Activated naive CD4-positive, alpha-beta T cell treated with anti-CD3 and anti-CD28 coated beads, Interleukin-2, amount 50 U/mL, for 16 hours (primary cell): ENCODE results near the gene MMADHC.
"Not testable (repeated sequence)": the region's sequence is repeated elsewhere in the genome, so short reads cannot be mapped to it uniquely, and the experiment has no call there.

ENCODE experiments used
- DNase-seq: peaks from one replicate; pipeline ENCODE4 v3.0.0-alpha.2; 2020

Gene MMADHC

GRCh38 chr2:149594411-149594810, 6.8 kb upstream of the MMADHC start:
- no peak for DNase-seq

DNA sequence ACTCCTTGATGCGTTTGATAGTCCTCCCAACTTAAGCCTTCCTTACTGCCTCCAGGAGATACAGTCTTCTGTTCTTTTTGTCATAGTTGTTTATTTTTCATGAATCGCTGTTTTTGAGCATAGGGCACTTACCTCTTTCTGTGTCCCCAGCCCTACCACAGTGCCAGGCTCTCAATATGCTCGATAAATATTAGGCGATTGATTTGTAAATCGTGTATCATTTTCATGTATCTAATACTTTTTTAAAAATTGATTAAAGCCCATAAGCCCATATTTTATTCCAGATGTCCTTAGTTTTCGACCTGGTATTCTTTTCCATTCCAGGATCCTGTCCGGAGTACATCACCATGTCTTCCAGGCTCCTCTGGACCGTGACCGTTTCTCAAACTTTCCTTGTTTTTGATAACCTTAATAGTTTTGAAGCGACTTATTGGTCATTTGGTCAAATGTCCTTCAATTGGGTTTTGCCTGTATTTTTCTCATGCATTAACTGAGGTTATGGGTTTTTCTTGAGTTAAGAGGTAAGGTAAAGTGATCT, 444 bp upstream of the MMADHC start:
- DNase-seq, result no peak

- no peak for DNase-seq
Observed at GRCh38 chr2:149586898-149587219, 716 bp downstream of the MMADHC start.

DNA sequence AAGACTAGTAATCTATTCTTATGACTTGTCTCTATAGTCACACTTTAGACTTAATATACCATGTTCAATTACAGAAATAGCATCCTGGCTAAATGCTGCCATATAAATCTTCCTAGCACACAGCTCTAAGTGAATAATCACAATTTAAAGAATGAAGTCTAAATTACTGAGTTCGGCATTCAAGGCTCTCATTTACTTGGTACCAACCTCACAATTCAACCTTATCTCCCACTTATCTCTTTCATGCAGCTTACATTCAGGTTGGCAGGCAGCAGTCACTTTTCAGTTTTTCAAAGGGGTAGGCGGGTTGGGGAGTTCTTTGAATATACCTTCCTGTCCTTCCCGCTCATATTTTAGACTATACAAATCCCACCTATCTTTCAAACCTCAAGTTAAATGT, 1.5 kb downstream of the MMADHC start:
- no peak for DNase-seq

- DNase-seq, result no peak
Observed at GRCh38 chr2:149585166-149585885, 2.2 kb downstream of the MMADHC start.

DNA sequence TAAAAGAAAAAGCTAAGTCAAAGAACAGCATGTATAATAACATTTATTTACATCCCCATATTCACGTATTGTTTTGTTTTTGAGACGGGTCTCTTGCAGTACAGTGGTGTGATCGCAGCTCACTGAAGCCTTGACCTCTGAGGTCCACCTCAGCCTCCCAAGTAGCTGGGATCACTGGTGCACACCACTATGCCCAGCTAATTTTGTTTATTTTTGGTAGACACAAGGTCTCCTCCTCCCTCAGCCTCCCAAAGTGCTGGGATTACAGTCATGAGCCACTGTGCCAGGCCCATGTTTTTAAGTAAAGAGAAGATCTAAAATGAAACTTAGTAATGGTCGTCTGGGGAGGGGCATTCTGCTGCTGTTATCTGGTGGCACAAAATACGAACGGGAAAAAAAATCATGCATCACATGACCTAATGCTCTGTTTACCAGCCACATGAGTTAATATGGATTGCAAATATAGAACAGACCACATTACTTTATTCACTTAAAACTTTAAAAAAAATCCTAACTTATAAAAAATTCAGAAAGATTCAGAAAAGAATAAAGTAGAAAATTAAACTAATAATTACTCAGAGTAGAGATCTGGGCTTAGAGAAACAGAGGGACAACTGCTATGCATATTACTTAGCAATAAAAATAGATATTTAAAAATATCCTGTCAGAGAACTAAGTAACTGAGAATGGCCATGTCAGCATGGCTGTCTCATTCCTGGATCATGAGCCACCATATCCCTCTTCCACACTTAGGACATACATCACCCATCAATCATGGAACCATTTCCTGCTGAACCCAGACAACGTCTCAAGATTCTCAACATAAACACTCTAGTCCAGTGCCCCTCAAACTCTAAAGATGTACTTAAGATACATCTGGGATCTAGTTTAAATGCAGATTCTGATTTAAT, 7.3 kb downstream of the MMADHC start:
- DNase-seq, result no peak

GRCh38 chr2:149577269-149577668, 10.3 kb downstream of the MMADHC start:
- DNase-seq, result no peak

DNA sequence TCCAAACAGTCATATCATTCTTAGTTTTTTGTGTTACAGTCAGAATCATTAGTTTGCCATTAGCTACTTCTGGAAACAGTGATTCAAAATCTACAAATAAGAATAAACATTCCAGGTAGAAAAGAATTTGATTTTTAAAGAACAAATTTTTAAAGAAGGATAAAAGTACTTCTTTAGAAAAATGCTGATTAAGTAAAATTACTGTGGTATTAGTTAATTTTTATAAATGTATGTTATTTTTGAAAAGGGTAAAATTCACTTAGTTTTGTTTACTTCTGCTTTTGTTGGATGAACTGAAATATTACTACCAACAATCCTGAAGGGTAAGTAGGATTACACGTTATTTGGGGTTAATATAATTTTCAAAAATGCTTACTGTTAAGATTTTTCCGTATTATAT, 11.8 kb downstream of the MMADHC start:
- no peak for DNase-seq

DNA sequence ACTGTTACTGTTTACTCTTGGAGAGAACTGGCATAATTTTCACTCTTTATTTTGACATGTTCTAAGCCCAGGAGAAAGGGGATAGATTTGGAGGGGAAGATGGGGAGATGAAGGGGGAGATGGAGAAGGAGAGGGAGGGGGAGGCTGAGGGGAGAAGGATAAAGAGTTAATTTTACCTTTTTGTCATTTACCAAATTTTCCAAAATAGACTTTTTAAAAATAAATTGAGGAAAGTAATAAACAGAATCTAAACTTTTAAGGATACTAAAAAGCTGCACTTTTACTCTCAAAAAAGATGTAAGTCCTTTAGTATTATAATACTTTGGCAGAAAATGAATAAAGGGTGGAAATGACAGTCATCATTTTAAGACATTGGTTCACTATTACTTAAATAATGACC, 12.3 kb downstream of the MMADHC start:
- no peak for DNase-seq

DNA sequence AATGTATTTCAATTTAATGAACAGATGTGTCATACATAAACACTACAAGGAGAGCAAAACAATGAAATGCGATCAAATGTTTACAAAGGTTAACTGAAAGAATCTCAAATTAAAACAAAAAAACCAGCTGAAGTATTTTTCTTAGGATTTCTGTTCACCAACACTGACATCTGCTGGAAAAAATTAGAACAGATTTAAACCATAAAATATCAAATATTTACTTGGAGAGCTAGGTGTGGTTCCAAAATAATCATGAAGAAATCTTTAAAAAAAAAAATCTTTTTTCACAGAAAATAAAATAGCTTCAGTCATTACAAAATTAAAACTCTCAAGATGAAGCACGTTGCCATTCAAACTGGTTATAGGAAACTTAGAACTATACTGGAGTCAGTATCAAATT, 13.8 kb downstream of the MMADHC start:
- DNase-seq, result no peak

DNA sequence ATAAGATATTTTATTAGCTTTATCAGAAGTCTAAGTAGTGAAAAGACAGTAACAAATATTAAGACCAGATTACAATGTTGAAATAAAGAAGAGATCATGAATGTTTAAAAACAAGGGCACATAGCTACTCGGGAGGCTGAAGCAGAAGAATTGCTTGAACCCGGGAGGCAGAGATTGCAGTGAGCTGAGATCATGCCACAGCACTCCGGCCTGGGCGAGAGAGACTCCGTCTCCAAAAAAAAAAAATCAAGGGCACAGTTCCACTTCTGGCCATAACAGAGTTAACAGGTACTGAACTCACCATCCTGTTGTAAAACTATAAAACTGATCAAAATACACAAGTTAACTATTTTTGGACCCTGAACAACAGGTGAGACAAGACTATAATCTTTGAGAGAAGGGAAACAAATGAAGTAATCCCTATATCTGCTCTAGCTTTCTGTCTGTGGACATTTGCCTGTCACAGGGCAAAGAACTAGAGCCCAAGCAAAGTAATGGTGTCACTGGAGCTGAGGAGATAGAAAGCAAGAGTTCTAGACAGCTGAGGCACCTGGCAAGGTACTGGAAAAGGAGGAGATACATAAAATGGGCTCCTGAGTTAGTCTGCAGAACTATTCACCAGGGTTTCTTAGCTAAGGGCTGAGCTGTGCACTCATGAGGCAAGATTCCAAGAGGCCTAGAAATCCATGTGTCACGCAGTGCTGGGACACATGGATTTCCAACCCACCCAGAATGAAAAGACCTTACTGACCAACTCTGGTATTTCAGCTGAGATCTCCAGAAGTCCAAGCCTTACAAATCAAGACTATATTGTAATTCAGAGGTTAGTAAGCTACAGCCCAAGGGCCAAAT, 15.2 kb downstream of the MMADHC start:
- no peak for DNase-seq

DNA sequence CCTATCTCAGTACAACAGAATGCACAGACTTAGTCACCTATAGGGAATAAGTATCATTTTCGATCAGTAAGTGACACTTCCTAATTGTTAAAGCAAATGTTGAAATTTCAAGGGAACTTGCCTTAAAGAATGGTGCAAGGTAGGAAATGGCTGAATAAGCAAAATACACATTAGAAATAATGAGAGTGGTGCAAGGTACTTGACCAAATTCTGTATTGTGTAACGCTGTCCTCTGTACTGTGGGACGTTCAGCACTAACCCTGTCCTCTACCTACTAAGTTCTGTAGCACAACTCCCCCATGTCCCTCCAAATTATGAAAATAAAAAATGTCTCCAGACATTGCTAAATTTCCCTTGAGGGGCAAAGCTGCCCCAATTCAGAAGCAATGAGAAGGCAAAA, 19.4 kb downstream of the MMADHC start:
- no peak for DNase-seq

DNA sequence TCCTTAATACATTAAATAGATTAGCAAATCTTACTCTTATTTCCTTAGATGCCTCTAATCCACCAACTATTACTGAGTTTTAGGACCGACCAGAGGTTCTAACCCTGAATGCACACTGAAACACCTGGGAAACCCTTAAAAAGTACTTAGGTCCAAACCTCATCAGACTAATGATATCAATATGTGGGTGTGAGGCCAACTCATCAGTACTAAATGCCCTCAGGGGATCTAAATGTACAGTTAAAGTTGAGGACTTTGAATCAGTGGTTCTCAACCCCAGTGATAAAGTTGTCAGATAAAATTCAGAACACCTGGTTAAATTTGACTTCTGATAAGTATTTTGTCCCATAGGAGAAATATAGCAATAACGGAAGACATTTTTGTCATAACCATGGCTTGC, 20.9 kb downstream of the MMADHC start:
- no peak for DNase-seq

DNA sequence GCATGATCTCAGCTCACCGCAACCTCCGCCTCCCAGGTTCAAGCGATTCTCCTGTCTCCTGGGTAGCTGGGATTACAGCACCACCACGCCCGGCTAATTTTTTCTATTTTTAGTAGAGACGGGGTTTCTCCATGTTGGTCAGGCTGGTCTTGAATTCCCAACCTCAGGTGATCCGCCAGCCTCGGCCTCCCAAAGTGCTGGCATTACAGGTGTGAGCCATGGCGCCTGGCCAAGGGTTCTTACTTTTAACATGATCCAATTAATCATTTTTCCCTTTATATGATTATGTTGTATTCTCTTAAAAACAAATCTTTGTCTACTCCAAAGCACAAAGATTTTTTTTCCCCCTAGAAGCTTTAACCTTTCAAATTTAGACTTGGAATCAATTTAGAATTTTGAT, 21.9 kb downstream of the MMADHC start:
- DNase-seq, result not testable (repeated sequence)

DNA sequence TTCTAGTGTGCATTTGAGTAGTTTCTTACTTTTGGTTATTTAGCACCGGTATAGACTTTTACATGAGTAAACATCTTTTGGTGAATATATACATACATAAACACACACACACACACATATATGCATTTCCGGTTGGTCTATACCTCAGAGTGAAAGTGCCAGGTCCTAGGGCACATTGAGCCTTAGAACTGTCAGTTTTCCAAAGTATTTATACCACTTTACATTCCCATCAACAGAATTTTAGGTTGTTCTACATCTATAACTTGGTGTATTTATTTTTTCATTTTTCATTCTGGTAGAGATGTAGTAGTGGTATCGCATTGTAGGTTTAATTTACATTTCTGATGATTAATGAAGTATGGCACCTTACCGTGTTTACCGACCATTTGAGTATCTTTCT, 22.6 kb downstream of the MMADHC start:
- DNase-seq, result no peak

DNA sequence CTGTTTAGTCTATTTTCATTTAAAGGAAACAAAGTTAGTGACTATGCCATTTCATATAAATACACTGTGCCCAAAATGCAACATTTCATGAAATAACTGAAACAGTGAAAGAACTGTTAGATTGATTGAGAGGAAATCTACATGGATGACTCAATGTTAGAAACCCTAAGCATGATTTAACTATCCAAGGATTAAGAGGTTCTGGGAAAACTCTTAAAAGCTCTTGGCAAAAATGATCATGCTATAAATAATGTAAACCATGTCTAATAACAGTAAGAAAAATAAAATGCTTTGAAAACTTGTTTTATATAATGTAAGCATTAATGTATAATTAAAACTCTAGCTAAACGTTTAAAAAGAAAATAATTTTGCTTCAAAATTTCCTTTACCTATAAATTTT, 23.5 kb downstream of the MMADHC start:
- no peak for DNase-seq

GRCh38 chr2:149562324-149562723, 25.3 kb downstream of the MMADHC start:
- DNase-seq, result no peak

- no peak for DNase-seq
Observed at GRCh38 chr2:149561309-149561926, 26.2 kb downstream of the MMADHC start.

GRCh38 chr2:149559341-149560068, 28.1 kb downstream of the MMADHC start:
- DNase-seq, result no peak

DNA sequence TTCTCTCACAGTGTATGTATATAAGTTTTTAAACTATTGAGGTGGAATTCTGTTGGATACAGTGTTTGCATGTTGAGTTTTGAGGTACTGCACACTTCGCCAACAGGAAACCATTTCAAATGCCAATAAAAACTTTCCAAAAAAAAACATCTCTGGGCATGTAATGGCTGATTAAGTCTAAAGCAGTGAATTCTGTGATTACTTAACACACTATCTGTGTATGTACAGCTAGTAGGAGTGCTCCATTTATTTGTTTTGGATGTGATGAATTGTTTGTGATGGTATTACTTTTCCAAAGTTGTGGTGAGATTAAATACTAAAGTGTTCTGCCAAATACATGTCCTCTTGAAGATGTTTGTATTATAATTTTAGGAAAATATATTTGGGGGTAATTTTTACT, 31.1 kb downstream of the MMADHC start:
- no peak for DNase-seq

DNA sequence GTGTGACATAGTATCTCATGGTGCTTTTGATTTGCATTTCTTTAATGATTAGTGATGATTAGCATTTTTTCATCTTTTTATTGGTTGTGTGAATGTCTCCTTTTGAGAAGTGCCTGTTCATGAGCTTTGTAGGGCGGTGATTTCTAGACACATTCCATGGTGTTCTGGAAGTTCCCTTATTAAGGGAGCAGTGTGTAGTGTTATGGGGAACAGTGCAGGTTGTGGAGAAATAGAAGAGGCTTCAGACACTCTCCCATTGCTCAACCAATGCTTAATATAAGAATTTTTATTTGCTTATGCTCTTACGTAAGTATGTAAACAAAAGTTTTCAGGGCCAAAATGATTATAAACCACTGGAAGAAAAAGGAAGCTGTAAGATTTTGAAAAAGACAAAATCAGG, 34.7 kb downstream of the MMADHC start:
- DNase-seq, result no peak

DNA sequence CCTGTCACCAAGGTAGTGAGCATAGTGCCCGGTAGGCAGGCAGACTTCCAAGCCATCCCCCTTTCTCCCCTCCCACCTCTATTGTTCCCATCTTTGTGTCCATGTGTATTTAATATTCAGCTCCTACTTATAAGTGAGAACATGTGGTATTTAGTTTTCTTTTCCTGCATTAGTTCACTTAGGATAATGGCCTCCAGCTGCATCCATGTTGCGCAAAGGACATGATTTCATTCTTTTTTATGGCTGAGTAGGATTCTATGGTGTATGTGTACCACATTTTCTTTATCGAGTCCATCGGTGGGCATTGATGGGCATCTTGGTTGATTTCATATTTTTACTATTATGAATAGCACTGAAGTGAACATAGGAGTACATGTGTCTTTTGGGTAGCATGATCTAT, 35.3 kb downstream of the MMADHC start:
- no peak for DNase-seq
